ENCODE results near the gene GPR158.

The GPR158 gene

DNA sequence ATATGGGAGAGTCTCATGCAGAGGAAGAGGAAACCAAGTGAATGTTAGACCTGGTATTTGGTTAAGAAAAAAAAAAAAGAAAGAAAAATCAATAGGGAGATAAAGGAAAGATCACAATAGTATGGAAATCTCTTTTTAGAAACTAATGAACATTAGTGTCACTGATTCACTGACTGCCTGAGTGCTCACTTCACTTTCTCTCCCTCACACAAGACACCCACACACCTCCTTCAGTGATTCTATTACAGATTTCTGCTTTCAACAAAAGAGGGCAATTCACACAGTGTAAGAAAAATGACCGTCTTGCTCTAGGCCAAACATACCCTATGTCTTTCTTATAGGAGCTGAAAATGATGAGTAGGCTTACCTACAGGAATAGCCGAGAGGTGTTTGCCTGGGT, 6.0 kb downstream of the GPR158 start:
- no peak for ATAC-seq
- TF ChIP-seq TCF4 (CRISPR knock-in tag; IDR thresholded peaks at IDR 0.05; ENCODE audit: borderline replicate concordance) (no peak), ZNF70 (CRISPR knock-in tag; IDR thresholded peaks at IDR 0.05) (no peak), ESRRG (CRISPR knock-in tag; IDR thresholded peaks at IDR 0.05) (no peak), BACH2 (CRISPR knock-in tag; IDR thresholded peaks at IDR 0.05; ENCODE audit: borderline replicate concordance) (no peak), ZFP30 (CRISPR knock-in tag; IDR thresholded peaks at IDR 0.05) (no peak), GLIS3 (CRISPR knock-in tag; IDR thresholded peaks at IDR 0.05) (no peak), ARNTL (CRISPR knock-in tag; IDR thresholded peaks at IDR 0.05; ENCODE audit: borderline replicate concordance, low read depth) (no peak), CSRNP3 (CRISPR knock-in tag; IDR thresholded peaks at IDR 0.05) (no peak), TSHZ2 (CRISPR knock-in tag; IDR thresholded peaks at IDR 0.05) (no peak), ISL1 (CRISPR knock-in tag; IDR thresholded peaks at IDR 0.05) (no peak), SNAI2 (CRISPR knock-in tag; IDR thresholded peaks at IDR 0.05) (no peak)
- TF ChIP-seq, protein P1, sequence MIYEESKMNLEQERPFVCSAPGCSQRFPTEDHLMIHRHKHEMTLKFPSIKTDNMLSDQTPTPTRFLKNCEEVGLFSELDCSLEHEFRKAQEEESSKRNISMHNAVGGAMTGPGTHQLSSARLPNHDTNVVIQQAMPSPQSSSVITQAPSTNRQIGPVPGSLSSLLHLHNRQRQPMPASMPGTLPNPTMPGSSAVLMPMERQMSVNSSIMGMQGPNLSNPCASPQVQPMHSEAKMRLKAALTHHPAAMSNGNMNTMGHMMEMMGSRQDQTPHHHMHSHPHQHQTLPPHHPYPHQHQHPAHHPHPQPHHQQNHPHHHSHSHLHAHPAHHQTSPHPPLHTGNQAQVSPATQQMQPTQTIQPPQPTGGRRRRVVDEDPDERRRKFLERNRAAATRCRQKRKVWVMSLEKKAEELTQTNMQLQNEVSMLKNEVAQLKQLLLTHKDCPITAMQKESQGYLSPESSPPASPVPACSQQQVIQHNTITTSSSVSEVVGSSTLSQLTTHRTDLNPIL (CRISPR knock-in tag; IDR thresholded peaks at IDR 0.05; ENCODE audit: low read depth): no peak
- TF ChIP-seq, protein P2, sequence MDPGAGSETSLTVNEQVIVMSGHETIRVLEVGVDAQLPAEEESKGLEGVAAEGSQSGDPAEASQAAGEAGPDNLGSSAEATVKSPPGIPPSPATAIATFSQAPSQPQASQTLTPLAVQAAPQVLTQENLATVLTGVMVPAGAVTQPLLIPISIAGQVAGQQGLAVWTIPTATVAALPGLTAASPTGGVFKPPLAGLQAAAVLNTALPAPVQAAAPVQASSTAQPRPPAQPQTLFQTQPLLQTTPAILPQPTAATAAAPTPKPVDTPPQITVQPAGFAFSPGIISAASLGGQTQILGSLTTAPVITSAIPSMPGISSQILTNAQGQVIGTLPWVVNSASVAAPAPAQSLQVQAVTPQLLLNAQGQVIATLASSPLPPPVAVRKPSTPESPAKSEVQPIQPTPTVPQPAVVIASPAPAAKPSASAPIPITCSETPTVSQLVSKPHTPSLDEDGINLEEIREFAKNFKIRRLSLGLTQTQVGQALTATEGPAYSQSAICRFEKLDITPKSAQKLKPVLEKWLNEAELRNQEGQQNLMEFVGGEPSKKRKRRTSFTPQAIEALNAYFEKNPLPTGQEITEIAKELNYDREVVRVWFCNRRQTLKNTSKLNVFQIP (CRISPR knock-in tag; IDR thresholded peaks at IDR 0.05; ENCODE audit: borderline replicate concordance, low read depth): no peak

DNA sequence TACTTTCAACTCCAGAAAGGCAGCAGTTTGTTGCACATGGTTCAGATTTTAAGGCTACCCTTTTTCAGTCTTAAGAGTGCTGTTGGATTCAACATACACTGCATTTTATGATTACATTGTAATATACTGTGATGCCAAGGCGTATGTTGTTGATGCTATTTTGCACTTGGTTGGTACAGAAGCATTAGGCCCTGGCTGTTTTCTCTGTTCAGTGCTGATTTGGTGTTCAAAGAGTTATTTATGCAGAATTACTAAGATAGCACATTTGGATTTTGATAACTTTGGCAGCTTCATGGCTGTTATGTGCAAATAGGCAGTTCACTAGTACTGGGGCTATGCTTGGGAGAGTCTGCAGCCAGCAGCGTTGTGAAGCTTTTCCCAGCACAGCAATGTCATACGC, 7.8 kb downstream of the GPR158 start:
- ATAC-seq: no peak

More for the DNA sequence above, 7.8 kb downstream of the GPR158 start:
- TF ChIP-seq ZNF70 (CRISPR knock-in tag; IDR thresholded peaks at IDR 0.05) (no peak), BACH2 (CRISPR knock-in tag; IDR thresholded peaks at IDR 0.05; ENCODE audit: borderline replicate concordance) (no peak), PPARA (CRISPR knock-in tag; IDR thresholded peaks at IDR 0.05; ENCODE audit: borderline replicate concordance) (no peak), ZNF8 (CRISPR knock-in tag; IDR thresholded peaks at IDR 0.05) (no peak), CSDC2 (CRISPR knock-in tag; IDR thresholded peaks at IDR 0.05) (no peak), OSR1 (CRISPR knock-in tag; IDR thresholded peaks at IDR 0.05) (no peak), TOX (CRISPR knock-in tag; IDR thresholded peaks at IDR 0.05; ENCODE audit: borderline replicate concordance) (no peak), SNAI2 (CRISPR knock-in tag; IDR thresholded peaks at IDR 0.05) (no peak), ZFP3 (CRISPR knock-in tag; IDR thresholded peaks at IDR 0.05) (no peak), TCF4 (CRISPR knock-in tag; IDR thresholded peaks at IDR 0.05; ENCODE audit: borderline replicate concordance) (no peak)
- TF ChIP-seq, protein P3, sequence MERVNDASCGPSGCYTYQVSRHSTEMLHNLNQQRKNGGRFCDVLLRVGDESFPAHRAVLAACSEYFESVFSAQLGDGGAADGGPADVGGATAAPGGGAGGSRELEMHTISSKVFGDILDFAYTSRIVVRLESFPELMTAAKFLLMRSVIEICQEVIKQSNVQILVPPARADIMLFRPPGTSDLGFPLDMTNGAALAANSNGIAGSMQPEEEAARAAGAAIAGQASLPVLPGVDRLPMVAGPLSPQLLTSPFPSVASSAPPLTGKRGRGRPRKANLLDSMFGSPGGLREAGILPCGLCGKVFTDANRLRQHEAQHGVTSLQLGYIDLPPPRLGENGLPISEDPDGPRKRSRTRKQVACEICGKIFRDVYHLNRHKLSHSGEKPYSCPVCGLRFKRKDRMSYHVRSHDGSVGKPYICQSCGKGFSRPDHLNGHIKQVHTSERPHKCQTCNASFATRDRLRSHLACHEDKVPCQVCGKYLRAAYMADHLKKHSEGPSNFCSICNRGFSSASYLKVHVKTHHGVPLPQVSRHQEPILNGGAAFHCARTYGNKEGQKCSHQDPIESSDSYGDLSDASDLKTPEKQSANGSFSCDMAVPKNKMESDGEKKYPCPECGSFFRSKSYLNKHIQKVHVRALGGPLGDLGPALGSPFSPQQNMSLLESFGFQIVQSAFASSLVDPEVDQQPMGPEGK (CRISPR knock-in tag; IDR thresholded peaks at IDR 0.05; ENCODE audit: borderline replicate concordance): no peak
- TF ChIP-seq, protein P1 (CRISPR knock-in tag; IDR thresholded peaks at IDR 0.05; ENCODE audit: low read depth): no peak
